ENCODE results near the gene EPPIN.

The EPPIN gene

GRCh38 chr20:45527294-45527693, 19.9 kb downstream of the EPPIN start:
- no peak for DNase-seq

GRCh38 chr20:45523821-45524220, 23.4 kb downstream of the EPPIN start:
- DNase-seq = no peak

DNA sequence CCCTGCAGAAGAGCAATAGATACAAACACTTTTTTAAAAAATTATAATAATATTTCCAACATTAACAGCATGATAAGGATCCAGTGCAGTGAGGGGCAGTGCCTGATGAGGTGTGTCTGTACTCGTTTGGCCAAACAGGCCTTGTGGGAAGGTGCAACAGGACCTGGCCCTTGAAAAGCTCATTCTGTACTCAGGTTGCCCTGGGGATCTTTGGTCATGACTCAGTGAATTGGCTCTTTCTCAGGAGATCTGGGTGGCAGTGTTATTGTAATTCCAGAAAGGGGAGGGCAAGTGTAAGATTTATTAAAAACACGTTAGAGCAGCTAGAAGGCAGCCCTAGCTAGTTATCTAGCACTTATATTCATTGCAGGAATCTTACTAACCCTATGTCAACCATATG, 28.9 kb downstream of the EPPIN start:
- no peak for DNase-seq

DNA sequence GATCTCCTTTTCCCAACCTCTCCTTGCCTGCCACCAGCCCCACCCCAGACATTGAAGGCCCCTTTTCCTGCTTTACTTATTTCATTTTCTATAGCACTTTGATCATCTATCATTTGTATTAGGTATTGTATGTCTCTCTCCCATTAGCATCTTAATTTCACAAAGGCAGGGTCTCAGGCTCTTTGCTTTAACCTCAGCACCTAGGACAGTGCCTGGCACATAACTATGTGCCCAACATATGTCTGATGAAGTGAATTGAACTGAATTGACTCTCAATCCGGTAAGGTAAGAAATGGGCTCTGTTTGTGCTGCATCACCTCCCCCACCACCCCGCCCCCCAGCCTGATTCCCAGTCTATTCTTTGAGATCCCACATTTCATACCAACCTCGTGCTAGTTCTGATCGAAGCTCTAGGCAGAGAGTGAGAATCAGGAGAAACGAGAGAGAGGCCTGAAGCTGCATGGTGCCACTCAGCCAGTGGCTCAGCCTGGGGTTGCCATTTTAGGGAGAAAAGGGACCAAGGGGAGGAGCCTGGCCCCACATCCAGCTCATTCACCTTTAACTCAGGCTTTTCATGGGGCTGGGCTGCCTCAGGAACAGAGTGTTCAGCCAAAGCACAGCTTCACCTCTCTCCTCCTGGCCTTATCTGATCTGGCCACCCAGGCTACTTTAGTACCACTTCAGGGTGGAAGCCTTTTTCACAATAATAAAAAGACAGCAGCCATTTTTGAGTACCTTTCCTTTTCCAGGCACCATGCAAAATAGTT, 31.9 kb downstream of the EPPIN start, which contains the start of gene SPINT3:
Gene SPINT3, minus strand, starts transcription at position 476 of the 767 bp plus-strand sequence. Its CDS starts 14 bp downstream, at position 462.
- no peak for DNase-seq

DNA sequence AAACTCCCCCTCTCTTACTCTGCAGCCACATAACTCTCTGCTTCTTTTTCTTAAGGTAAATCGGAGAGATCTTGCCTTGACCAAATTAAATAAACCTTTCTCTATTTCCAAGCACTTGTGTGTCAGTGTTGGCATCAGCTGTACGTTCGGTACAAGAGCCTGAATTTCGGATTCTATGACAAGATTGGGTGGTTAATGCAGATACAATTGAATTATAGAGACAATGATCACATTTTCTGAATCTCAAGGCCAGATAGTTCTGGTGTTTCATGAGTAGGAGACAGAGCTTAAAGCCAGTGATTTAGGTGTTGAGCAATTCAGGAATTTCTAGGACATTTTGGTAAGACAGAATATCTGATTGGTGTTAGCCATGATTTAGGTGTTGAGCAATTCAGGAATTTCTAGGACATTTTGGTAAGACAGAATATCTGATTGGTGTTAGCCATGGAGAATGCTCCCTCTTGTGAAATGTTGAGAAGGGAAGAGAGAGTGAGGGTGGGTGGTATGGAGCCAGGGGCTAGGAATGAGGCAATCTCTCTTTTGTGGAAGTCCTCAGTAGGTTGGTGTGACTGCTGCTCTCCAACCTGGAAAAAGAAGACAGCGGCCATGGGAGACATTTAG, 36.8 kb downstream of the EPPIN start:
- no peak for DNase-seq

DNA sequence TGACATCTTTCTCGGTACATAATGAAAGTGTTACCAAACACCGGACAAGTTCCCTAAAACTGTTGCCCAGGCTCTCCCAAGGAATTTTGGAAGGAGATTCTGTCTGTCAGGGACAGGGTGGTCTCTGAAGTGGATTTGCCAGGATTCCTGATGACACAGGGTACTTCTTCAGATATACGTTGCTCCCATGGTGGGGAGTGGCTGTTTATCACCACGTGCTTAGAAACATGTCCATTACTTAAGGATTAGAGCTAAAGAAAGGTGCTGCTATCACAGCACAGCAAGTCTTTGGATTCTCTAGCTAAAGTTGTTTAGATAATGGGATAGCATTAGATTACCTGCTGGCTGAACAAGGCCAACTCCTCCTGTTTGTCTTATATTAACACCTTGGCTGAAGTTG, 38.1 kb downstream of the EPPIN start:
- no peak for DNase-seq

DNA sequence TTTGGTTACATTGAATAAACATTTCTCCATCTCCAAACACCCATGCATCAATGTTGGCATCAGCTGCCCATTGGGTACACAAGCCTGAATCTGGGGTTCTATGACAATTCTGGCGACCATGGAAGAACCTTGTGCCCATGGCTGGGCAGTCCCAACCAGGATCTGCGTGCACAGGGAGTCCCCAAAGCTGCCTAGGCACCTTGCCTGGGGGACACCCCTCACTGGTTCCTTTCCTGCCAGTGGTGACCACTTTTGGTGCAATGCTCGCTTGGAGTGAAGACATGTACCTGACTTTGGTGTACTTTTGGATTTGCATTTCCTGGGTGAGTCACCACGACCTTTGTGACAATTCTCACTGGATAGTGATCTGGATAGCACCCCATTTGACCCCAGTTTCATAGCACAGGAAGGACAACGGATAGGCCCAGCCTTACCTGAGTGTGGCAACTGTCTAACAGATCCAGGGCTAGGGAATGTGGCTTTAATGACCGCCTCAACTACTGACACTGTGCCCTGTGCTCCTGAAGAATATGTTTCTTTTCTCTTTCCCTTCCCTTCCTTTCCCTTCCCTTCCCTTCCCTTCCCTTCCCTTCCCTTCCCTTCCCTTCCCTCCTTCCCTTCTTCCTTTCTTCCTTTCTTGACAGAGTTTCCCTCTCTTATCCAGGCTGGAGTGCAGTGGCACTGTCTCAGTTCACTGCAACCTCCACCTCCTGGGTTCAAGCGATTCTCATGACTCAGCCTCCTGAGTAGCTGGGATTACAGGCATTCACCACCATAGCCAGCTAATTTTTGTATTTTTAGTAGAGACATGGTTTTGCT, 38.9 kb downstream of the EPPIN start:
- DNase-seq = no peak

- DNase-seq = no peak
Observed at GRCh38 chr20:45507011-45507820, 40.0 kb downstream of the EPPIN start.

DNA sequence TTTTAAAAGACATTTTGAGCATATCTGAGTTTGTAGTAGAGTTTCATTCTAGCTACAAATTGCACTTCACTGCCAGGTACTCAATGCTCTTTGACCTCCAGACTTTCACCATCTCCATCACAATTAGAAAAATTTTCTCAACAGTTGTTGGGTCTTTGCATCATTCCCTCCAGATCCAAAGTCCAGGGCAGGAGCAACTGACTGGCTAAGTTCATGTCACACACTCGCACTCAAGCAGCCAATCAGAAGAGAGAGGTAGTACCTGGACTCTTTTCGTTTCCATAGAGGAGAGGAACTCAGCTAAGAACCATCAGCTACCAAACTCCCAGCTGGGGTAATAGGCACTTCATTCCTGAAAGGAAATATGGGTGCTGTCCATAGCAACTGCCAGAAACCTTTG, 40.8 kb downstream of the EPPIN start:
- DNase-seq = no peak

- no peak for DNase-seq
Observed at GRCh38 chr20:45503403-45503802, 43.8 kb downstream of the EPPIN start.

DNA sequence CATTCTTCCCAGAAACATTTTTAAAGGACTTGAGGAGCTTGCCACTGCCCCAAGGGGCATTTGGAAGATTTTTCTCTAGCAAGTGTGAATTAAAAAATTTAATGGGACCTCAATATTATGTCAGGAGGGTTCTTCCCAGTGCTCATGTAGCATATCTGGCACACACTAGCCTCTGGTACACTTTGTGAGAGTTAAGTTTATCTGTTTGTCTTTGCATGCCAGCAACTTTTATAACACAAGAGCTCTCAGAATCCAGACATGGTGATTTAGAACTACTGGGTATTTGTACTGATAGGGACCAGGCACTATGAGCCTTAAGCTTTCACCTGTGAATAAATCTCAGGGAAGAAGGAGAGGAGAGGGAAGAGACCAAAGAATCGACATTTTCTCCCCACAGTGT, 44.6 kb downstream of the EPPIN start:
- no peak for DNase-seq

- DNase-seq = no peak
Observed at GRCh38 chr20:45501600-45501999, 45.6 kb downstream of the EPPIN start.

DNA sequence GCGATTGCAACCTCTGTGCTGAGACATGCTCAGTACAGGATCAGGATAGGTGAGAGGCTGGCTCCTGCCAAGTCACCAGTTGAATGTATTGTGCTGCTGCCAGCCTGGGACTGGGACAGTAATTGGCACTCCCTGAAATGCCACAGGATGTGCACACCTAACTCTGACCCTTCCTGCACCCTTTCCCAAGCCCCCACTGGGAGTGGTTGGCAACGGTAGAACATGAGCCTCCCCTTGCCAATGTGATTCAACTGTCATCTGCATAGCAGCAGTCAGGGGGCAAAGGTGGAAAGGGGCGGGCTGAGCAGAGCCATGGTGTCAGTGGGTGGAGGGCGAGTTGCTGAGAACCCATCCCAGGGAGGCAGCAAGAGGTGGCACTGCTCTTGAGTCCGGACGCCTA, 47.2 kb downstream of the EPPIN start:
- DNase-seq = no peak

GRCh38 chr20:45497971-45498494, 49.2 kb downstream of the EPPIN start:
- no peak for DNase-seq

GRCh38 chr20:45496166-45496565, 51.0 kb downstream of the EPPIN start:
- DNase-seq = no peak

DNA sequence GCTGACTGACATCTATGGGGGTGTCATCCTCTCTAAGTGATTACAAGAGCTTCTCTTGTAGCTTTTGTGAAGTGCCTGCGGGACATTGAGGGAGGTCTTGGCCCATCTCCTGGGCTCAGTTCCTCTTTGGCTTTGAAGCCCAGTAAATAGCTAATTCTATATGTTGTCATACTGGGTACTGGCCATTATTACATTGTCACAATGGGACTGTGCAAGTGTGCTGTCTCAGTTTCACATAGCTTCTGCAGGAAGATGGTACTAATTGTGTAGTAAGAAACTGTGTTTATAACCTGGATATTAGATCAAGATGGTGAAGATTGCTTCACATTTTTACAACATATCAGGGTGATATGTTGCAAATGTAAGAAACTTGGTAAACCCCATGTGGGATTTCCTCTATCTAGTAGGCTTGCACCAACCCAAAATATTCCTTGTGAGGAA, 51.7 kb downstream of the EPPIN start:
- no peak for DNase-seq
